GM13977 (cell line): ENCODE results near the gene SURF1.
A peak's percentile ranks its signal among the peaks of the same experiment; 100 is the strongest.
"Not testable (repeated sequence)": the region's sequence is repeated elsewhere in the genome, so short reads cannot be mapped to it uniquely, and the experiment has no call there.

Experiments used
- DNase-seq: peaks from one replicate; pipeline ENCODE4 v3.0.0; 2012; ENCODE audit warnings: low spot score
- CTCF ChIP-seq: IDR thresholded peaks from 2 replicates; pipeline ENCODE4 v1.5.1; 2012; ENCODE audit warnings: mild to moderate bottlenecking, control low read depth; ENCODE audit not compliant: insufficient read depth; ENCODE audit errors: extremely low read depth, missing control alignments
- in situ Hi-C: fragments of 300-500 bp; cut with MboI; formaldehyde crosslinking; loops from one replicate; pipeline ENCODE4 v1.12.0; 2022; ENCODE audit warnings: low sequenced_read_pairs, low pct_unique_long_range_greater_than_20kb, mixed read lengths, inconsistent platforms; ENCODE audit not compliant: unreplicated experiment

The SURF1 gene

GRCh38 chr9:133377721-133378216, 21.5 kb upstream of the SURF1 start:
- no peak for TF ChIP-seq CTCF
- in situ Hi-C loops: no loop called here
- no peak for DNase-seq

- in situ Hi-C loops, DNase-seq: not testable (repeated sequence)
Observed at GRCh38 chr9:133377280-133377679, 21.0 kb upstream of the SURF1 start.

GRCh38 chr9:133375724-133376654, 19.7 kb upstream of the SURF1 start, which contains the start of the genes STKLD1 and SURF4:
Gene STKLD1, plus strand, starts transcription at chr9:133376366. Its CDS starts 108 bp downstream, at chr9:133376474.
Gene SURF4, minus strand, starts transcription at chr9:133376060. Its CDS starts 91 bp downstream, at chr9:133375969.
- in situ Hi-C loops: no loop called here
- peak; percentile 100 for DNase-seq
- TF ChIP-seq CTCF: no peak

DNA sequence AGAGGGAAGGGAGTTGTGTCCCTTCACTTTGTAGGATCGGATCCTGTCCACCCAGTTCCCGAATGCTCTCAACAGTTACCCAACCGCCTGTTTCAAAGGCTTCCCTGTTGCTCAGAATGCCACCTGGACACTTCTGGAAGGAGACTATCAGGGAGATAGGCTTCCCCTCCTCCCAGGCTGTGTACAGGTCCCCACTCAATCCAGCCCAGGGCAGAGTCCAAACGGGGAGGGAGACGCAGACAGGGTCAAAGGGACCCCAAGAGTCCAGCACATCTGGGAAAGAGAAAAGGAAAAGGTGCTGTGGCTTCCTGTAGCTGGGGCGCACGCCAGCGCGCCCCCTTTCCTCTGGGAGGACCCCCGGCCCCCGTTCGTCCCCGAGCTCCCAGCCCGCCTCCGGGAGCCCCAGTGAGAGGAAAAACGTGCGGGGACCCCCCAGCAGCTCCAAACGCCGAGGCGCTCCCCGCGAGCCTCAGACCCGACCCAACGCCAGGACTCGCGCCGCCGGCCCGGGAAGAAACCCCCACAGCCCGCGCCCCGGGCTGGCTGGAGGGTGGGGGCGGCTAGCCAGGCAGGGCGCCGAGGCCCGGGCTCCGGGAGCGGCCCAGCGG, 18.9 kb upstream of the SURF1 start:
- peak; percentile 74 for DNase-seq
- peak; percentile 40 for TF ChIP-seq CTCF
- in situ Hi-C loops: no loop called here

DNA sequence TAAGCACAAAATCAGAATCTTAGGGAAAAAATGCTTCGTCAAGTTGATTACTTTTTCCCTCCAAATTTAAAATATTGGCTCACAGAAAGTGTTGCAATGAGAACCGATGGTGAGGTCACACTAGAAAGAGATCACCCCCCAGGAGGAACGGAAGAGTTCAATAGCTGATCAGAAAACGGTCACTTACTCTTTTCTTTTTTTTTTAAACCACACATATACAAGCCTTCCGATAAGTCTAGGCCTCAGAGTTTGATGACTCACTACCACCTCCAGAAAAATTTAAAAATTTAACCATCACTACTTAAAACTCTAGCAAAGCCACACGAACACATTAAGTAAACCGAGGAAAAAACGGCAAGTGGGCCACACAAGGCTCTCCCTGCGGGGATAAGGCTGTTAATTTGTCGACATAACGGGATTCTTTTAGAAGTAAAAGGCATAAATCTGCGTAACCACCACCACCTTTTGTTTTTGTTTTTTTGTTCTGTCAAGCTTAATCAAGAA, 18.4 kb upstream of the SURF1 start:
- no peak for TF ChIP-seq CTCF
- DNase-seq: peak; percentile 60
- in situ Hi-C loops: no loop called here

DNA sequence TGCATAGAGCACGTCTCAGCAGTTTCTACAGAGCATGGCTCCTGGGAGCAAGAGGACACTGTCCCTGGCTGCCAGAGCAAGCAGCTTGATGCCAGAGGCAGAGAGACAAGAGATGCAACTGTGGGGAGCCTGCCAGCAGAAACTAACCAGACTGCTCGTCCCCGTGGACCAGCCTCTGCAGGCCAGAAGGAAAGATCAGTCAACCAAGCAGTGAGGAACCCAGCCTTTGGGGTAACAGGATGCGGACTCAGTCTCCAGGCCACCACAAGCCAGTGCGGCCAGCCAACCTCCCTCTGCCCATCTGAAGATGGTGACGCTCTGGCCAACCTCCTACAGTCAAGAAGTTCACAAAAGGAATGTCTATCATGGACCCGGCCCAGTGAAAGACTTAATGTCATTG, 15.9 kb upstream of the SURF1 start:
- DNase-seq: no peak
- TF ChIP-seq CTCF: no peak
- in situ Hi-C loops: no loop called here
